HUDEP-2 (cell line): ENCODE data around the gene GALNTL6.
"Not testable (repeated sequence)": the region's sequence is repeated elsewhere in the genome, so short reads cannot be mapped to it uniquely, and the experiment has no call there.

Experiments
- DNase-seq, 76 experiments: peaks; one replicate each; lab custom pipeline; 2025; ENCODE audit not compliant: unreplicated experiment in 76 of 76; lab: John Stamatoyannopoulos, UW

The GALNTL6 gene

GRCh38 chr4:172892300-172892699 is 1079.1 kb downstream of the GALNTL6 start:
- DNase-seq, result peak in 19 of 76 experiments; percentile 0 to 46 (median 4)

- no peak for DNase-seq
Observed at GRCh38 chr4:172895699-172896098, 1082.5 kb downstream of the GALNTL6 start.

- DNase-seq, result no peak
Observed at GRCh38 chr4:172897046-172897445, 1083.8 kb downstream of the GALNTL6 start.

GRCh38 chr4:172898715-172899114 is 1085.5 kb downstream of the GALNTL6 start:
- DNase-seq, result no peak

GRCh38 chr4:172899861-172900260 is 1086.7 kb downstream of the GALNTL6 start:
- no peak for DNase-seq

GRCh38 chr4:172900900-172901299 is 1087.7 kb downstream of the GALNTL6 start:
- DNase-seq, result no peak

- DNase-seq, result not testable (repeated sequence)
Observed at GRCh38 chr4:172912468-172912867, 1099.3 kb downstream of the GALNTL6 start.

- not testable (repeated sequence) for DNase-seq
Observed at GRCh38 chr4:172917403-172917802, 1104.2 kb downstream of the GALNTL6 start.

GRCh38 chr4:172919269-172919668 is 1106.1 kb downstream of the GALNTL6 start:
- DNase-seq, result no peak

- no peak for DNase-seq
Observed at GRCh38 chr4:172927096-172927814, 1114.1 kb downstream of the GALNTL6 start.

- no peak for DNase-seq
Observed at GRCh38 chr4:172928347-172928746, 1115.1 kb downstream of the GALNTL6 start.

GRCh38 chr4:172938072-172938829 is 1125.0 kb downstream of the GALNTL6 start:
- no peak for DNase-seq

- no peak for DNase-seq
Observed at GRCh38 chr4:172938870-172939269, 1125.7 kb downstream of the GALNTL6 start.

- no peak for DNase-seq
Observed at GRCh38 chr4:172942840-172943239, 1129.6 kb downstream of the GALNTL6 start.

- DNase-seq, result no peak
Observed at GRCh38 chr4:172945611-172946010, 1132.4 kb downstream of the GALNTL6 start.

GRCh38 chr4:172946503-172946902 is 1133.3 kb downstream of the GALNTL6 start:
- DNase-seq, result no peak

GRCh38 chr4:172947594-172947993 is 1134.4 kb downstream of the GALNTL6 start:
- DNase-seq, result no peak

GRCh38 chr4:172950990-172951389 is 1137.8 kb downstream of the GALNTL6 start:
- no peak for DNase-seq

GRCh38 chr4:172951679-172952451 is 1138.7 kb downstream of the GALNTL6 start:
- DNase-seq, result no peak

- DNase-seq, result no peak
Observed at GRCh38 chr4:172953896-172954568, 1140.8 kb downstream of the GALNTL6 start.

- not testable (repeated sequence) for DNase-seq
Observed at GRCh38 chr4:172956340-172956739, 1143.1 kb downstream of the GALNTL6 start.
